Cardiac muscle cell (in vitro differentiated cells and primary cell): Measurements from ENCODE around the gene PPP1R1C. TPM values are rescaled to one million over a fixed set of nuclear protein-coding genes. Genes with fewer than 3 reads are reported as not detected.

Experiments used
- DNase-seq, 2 donors: peaks; one replicate each; pipeline versions ENCODE4 v3.0.0 to v3.0.0-alpha.2; 2010 to 2017; ENCODE audit warnings: low read depth in 1 of 2, low spot score in 1 of 2
- H3K27ac ChIP-seq: fragments of 200-600 bp; sonication (generic); 2 replicates; pipeline ENCODE4 v1.5.1; 2016
- H3K27me3 ChIP-seq: fragments of 200-600 bp; sonication (generic); 2 replicates; pipeline ENCODE4 v1.6.0; 2016; ENCODE audit warnings: control low read depth
- H3K36me3 ChIP-seq: fragments of 200-600 bp; sonication (generic); 2 replicates; pipeline ENCODE4 v1.5.1; 2016; ENCODE audit warnings: control low read depth
- H3K4me1 ChIP-seq: fragments of 200-600 bp; sonication (generic); 2 replicates; pipeline ENCODE4 v1.8.1; 2017; ENCODE audit warnings: low read depth, mild to moderate bottlenecking, mixed run types
- H3K4me3 ChIP-seq: fragments of 200-600 bp; sonication (generic); 2 replicates; pipeline ENCODE4 v1.5.1; 2016; ENCODE audit warnings: mild to moderate bottlenecking
- H3K9me3 ChIP-seq: fragments of 200-600 bp; sonication (generic); 2 replicates; pipeline ENCODE4 v1.5.1; 2017; ENCODE audit warnings: low read depth, mild to moderate bottlenecking, control low read depth
- polyA plus RNA-seq: library from polyadenylated mRNA; unstranded; fragments of >200 nt; fragmentation: Nextera tagmentation; extraction: Ambion mirVana; gene quantifications from 2 replicates; pipeline ENCODE4 v1.2.1, GENCODE V29; 2016
- total RNA-seq: library from RNA; depleted of rRNA; stranded (reverse); fragments of >200 nt; gene quantifications from 2 replicates; pipeline ENCODE4 v1.2.3, GENCODE V29; 2016
- TF ChIP-seq, protein P1 (sequence below): IDR thresholded peaks from 2 replicates; pipeline ENCODE4 v1.5.1; 2012; ENCODE audit warnings: low read depth, mild to moderate bottlenecking, low read length

The PPP1R1C gene
- total and polyA plus RNA-seq, 2 experiments from 2014 or later, result 8.6 to 12.1 TPM

DNA sequence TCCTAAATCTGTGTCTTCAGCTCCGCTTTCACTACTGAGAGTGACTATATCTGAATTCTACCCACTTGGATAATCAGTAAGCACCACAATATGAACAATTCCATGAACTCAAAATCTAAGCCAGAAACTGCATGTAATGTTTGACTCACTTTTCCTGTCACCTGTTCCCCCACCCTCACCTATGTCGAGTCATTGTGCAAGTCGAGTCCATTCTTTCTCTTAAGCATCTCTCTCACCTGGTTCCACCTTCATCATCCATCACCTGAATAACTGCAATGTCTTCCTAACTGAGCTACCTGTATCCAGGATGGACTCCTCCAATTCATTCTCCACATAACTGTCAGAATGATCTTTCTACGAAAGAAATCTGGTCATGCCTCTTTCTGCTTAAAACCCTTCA is 58.2 kb downstream of the PPP1R1C start:
- TF ChIP-seq, protein P1, sequence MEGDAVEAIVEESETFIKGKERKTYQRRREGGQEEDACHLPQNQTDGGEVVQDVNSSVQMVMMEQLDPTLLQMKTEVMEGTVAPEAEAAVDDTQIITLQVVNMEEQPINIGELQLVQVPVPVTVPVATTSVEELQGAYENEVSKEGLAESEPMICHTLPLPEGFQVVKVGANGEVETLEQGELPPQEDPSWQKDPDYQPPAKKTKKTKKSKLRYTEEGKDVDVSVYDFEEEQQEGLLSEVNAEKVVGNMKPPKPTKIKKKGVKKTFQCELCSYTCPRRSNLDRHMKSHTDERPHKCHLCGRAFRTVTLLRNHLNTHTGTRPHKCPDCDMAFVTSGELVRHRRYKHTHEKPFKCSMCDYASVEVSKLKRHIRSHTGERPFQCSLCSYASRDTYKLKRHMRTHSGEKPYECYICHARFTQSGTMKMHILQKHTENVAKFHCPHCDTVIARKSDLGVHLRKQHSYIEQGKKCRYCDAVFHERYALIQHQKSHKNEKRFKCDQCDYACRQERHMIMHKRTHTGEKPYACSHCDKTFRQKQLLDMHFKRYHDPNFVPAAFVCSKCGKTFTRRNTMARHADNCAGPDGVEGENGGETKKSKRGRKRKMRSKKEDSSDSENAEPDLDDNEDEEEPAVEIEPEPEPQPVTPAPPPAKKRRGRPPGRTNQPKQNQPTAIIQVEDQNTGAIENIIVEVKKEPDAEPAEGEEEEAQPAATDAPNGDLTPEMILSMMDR, result no peak
- no peaks in the 10 kb centered on the region for H3K4me1 ChIP-seq
- no peaks in the 10 kb centered on the region for H3K27me3 ChIP-seq
- no peak for DNase-seq
- H3K36me3 ChIP-seq, result no peaks in the 10 kb centered on the region
- no peaks in the 10 kb centered on the region for H3K9me3 ChIP-seq
- no peak overlapping the region for H3K4me3 ChIP-seq
- no peak overlapping the region for H3K27ac ChIP-seq

DNA sequence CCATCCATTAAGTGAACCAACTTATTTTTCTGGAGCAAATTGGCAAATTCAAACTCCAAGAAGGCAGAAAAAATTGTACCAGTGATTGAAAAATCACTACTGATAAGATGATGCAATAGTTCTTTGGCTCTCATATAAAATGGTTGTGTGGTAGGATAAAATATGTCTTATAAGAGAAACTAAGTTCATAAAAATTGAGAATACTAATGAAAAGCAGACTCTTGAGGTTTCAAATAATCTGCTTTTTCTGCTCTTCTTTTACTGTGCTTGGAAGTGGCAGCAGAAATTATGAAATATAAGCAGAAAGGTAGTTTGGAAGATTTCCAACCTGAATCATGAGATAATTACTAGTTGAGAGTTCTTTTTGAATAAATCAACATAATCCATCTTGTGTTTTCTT is 61.9 kb downstream of the PPP1R1C start:
- Histone ChIP-seq H3K9me3 (no peaks in the 10 kb centered on the region), H3K4me3 (no peak overlapping the region), H3K27me3 (no peaks in the 10 kb centered on the region), H3K36me3 (no peaks in the 10 kb centered on the region), H3K4me1 (peaks cover 8% of the 10 kb centered on the region), H3K27ac (no peak overlapping the region)
- TF ChIP-seq, protein P1, result no peak
- no peak for DNase-seq

DNA sequence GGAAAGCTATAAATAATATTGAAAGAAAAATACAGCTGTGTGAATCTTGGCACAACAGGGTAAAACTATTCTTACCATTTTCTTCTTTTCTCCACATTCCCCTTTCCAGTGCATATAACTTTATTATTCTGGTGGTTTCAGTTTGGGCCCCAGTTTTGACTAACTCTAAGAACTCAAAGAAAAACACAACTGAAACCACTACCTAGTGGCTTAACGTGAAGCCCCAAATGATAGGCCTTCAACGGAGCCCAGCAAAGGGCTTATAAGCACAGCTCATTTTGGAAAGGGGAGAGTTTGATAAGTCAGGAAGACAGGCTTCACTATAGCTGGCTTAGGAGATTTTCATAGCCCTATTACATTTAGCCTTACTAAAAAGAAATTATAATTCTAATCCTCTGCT is 62.4 kb downstream of the PPP1R1C start:
- Histone ChIP-seq H3K36me3 (no peaks in the 10 kb centered on the region), H3K4me1 (peaks cover 8% of the 10 kb centered on the region), H3K9me3 (no peaks in the 10 kb centered on the region), H3K27me3 (no peaks in the 10 kb centered on the region), H3K4me3 (no peak overlapping the region), H3K27ac (no peak overlapping the region)
- no peak for DNase-seq
- TF ChIP-seq, protein P1, result no peak

DNA sequence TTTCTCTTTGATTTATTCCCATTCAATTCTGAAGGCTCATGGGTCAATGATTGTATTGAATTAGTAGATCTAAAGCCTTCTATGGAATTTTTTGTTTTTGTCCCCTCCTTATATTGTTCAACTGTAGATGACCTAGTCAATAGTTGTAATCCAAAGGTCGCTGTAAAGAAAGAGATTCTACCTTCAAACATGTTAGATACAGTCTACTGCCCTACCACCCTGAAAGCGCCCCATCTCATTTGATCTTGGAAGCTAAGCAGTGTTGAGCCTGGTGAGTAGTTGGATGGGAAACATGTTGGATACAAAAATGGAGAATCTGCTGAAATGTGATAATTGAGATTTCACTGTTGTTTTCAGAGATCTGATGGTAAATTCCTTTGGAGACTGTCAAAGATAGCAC is 63.0 kb downstream of the PPP1R1C start:
- no peaks in the 10 kb centered on the region for H3K9me3 ChIP-seq
- no peak overlapping the region for H3K27ac ChIP-seq
- H3K36me3 ChIP-seq, result no peaks in the 10 kb centered on the region
- DNase-seq, result no peak
- TF ChIP-seq, protein P1, result no peak
- no peaks in the 10 kb centered on the region for H3K27me3 ChIP-seq
- no peak overlapping the region for H3K4me3 ChIP-seq
- H3K4me1 ChIP-seq, result peaks cover 8% of the 10 kb centered on the region

DNA sequence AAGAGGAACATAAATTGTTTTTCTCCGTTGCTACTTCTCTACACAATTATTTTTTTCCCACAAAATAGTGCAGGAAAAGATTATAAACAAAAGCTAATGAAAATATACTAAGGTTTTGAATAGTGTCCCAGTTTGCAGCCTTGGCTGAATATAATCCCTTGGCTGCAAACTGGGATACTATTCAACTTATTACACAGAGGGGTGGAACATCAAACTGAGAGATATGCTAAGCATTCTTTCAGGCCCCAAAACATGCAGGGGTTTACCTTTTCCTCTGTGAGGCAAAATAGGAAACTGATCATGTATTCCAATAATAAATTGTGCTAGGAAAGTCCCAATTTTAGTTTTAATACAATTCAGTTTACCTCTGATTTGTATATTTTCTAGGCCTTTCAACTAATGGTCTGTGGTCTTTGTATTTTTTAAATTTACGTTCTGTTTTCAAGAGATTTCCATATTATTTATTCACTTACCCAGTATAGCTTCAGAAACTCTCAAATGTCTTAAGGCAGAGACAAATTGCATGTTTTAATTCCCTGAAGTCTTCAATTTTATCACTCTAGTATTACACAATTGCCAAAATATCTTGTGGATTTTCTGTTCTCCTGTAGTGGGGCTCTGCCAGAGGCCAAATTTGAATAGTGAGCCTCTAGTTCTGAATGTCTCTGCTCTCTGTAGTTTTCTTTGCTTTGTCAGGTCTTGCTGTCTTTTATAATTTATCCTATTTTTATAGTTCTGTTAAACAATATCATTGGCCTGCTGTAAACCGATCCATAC is 63.9 kb downstream of the PPP1R1C start:
- Histone ChIP-seq H3K27me3 (no peaks in the 10 kb centered on the region), H3K9me3 (no peaks in the 10 kb centered on the region), H3K4me3 (no peak overlapping the region), H3K36me3 (no peaks in the 10 kb centered on the region), H3K27ac (no peak overlapping the region), H3K4me1 (peaks cover 8% of the 10 kb centered on the region)
- TF ChIP-seq, protein P1, result no peak
- DNase-seq, result peak in 1 of 2 donors; percentile 28
